Kidney epithelial cell (primary cell): ENCODE measurements around the gene IDS. TPM values are rescaled to one million over a fixed set of nuclear protein-coding genes. Genes with fewer than 3 reads are reported as not detected.

Experiments
- DNase-seq: peaks from one replicate; pipeline ENCODE4 v3.0.0-alpha.2; 2010; ENCODE audit warnings: low read depth
- H3K27me3 ChIP-seq: 2 replicates; pipeline ENCODE4 v1.6.0; 2011; ENCODE audit warnings: low read length; ENCODE audit not compliant: control insufficient read depth, insufficient read depth
- H3K36me3 ChIP-seq: 2 replicates; pipeline ENCODE4 v1.5.1; 2011; ENCODE audit warnings: low read length; ENCODE audit not compliant: control insufficient read depth, insufficient read depth
- H3K4me3 ChIP-seq: 2 replicates; pipeline ENCODE4 v1.5.1; 2011; ENCODE audit warnings: low read depth, mild to moderate bottlenecking, control low read depth, low read length
- total RNA-seq: library from RNA; depleted of rRNA; stranded (reverse); fragments of >200 nt; gene quantifications from 2 replicates; pipeline ENCODE4 v1.2.3, GENCODE V29; 2015
- TF ChIP-seq, protein P1 (sequence below): IDR thresholded peaks from 2 replicates; pipeline ENCODE4 v1.5.1; 2011; ENCODE audit warnings: mild to moderate bottlenecking, moderate library complexity, low read length, control low read depth, inconsistent platforms; ENCODE audit not compliant: insufficient read depth, poor library complexity, severe bottlenecking

Gene IDS
- total RNA-seq, 1 donor from 2014 or later: 50.1 TPM

DNA sequence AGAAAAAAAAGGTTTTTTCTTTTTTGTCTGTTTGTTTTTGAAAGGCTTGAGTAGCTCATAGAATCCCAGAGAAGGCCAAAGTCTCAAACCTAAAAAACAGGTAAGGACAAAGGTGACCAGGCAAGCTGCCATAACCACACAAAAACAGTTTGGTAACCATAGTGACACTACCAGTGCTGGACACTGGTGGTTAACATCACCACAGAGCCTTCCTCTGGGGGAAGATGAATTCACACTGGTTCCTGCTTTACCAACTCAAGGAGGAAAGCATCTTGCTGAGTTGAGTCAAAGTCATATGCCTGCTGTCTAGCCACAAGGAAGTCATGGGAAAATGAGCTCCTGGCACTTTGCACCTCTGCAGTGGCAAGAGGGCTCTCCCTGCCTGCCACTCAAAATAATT, 32.5 kb downstream of the IDS start:
- H3K36me3 ChIP-seq: no peaks in the 10 kb centered on the region
- peak; percentile 42 for DNase-seq
- TF ChIP-seq, protein P1, sequence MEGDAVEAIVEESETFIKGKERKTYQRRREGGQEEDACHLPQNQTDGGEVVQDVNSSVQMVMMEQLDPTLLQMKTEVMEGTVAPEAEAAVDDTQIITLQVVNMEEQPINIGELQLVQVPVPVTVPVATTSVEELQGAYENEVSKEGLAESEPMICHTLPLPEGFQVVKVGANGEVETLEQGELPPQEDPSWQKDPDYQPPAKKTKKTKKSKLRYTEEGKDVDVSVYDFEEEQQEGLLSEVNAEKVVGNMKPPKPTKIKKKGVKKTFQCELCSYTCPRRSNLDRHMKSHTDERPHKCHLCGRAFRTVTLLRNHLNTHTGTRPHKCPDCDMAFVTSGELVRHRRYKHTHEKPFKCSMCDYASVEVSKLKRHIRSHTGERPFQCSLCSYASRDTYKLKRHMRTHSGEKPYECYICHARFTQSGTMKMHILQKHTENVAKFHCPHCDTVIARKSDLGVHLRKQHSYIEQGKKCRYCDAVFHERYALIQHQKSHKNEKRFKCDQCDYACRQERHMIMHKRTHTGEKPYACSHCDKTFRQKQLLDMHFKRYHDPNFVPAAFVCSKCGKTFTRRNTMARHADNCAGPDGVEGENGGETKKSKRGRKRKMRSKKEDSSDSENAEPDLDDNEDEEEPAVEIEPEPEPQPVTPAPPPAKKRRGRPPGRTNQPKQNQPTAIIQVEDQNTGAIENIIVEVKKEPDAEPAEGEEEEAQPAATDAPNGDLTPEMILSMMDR: no peak
- H3K27me3 ChIP-seq: no peaks in the 10 kb centered on the region
- H3K4me3 ChIP-seq: no peak overlapping the region

DNA sequence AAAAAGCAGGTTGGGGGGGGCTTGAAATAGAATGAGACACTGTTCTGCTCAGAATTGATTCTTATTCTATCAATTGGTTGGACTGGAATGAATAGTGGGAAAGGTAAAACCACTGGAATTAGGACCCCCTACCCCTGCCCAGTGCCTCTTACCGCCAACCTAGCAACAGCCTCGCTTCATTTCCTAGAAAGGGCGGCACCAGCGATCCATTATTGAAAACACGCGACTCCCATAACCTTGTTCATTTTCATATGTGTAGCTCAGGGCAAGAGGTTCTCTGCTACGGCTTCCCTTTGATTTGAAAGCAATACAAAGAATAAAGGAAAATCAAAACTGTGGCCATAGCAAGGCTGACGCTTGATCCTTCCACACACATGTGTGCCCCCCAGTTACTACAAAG, 33.7 kb downstream of the IDS start:
- DNase-seq: no peak
- no peak overlapping the region for H3K4me3 ChIP-seq
- no peaks in the 10 kb centered on the region for H3K27me3 ChIP-seq
- TF ChIP-seq, protein P1: no peak
- no peaks in the 10 kb centered on the region for H3K36me3 ChIP-seq

DNA sequence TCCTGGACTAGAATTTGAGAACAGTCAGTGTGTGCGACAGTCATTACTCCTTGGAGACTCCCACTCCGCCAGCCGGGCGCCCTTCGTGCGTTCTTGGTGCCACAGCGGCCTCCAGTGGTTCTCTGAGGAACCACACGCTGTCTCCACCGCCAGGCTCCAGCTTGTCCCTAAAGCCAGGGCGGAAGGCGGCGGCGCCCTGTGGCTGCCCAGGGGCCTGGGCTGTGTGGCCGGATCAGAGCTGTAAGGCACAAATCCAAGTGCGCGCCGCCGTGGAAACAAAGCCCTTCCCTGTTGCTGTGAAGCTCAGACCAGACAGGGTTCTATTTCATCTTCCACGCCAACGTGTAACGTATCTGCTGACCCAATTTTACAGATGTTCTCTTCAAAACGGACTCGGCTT, 34.2 kb downstream of the IDS start:
- no peak for DNase-seq
- H3K27me3 ChIP-seq: no peaks in the 10 kb centered on the region
- no peaks in the 10 kb centered on the region for H3K36me3 ChIP-seq
- H3K4me3 ChIP-seq: peak overlapping the region; percentile 9
- TF ChIP-seq, protein P1: peak; percentile 80

DNA sequence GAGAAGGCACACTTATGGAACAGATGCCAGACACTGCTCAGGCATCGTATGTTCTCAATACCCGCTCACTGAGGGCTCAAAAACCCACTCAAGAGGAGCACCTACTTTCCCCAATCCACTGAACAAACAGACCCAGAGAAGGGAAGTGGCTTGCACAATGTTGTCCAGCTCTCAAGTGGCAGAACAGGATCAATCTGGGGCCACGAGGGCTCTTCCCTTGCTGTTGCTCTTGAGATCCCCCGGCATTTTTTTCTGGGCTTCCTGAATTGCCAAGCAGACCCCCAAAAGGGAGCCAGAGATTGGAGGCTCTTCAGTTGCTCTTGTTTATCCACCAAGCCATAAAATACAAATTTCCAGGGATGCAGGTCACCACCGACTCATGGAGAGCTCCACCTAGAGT, 35.7 kb downstream of the IDS start:
- no peaks in the 10 kb centered on the region for H3K36me3 ChIP-seq
- TF ChIP-seq, protein P1: no peak
- no peak for DNase-seq
- H3K27me3 ChIP-seq: no peaks in the 10 kb centered on the region
- H3K4me3 ChIP-seq: no peak overlapping the region

DNA sequence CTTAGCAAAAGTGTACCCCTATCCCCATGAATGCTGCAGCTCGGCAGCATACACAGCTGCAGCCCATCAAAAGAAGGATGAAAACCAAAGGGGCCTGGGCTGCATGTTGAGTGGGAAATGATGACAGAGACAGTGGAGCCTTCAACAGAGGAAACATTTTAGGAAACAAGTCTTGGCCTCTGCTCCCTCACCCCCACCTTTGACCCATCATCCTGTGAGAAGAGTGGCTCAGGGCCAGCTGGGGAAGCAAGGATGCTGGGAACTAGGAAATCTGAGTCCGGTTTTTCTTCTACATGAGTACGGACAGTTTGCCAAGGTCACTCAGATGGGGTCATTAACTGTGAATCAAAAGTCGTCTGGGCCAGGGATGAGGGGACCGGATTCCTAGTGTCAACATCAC, 37.2 kb downstream of the IDS start:
- H3K27me3 ChIP-seq: no peaks in the 10 kb centered on the region
- H3K36me3 ChIP-seq: no peaks in the 10 kb centered on the region
- no peak overlapping the region for H3K4me3 ChIP-seq
- no peak for DNase-seq
- TF ChIP-seq, protein P1: no peak

DNA sequence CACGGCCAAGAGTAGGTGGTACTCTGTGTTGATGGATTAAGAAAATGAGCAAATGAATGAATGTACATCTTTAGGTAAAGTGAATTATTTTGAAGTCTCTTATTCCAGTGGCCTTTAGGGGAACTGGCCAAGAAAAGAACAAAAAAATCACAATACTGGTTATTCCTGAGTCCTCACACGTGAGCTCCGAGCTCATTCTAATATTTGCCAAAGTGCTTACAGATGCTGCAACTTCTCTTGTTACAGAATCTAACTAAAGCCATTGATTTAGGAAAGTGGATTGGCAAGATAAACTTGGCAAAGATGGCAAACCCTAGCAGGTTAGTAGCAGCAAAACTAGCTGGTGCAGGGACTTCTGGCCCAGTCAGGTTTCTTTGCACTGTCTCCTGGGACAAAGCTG, 37.6 kb downstream of the IDS start:
- no peaks in the 10 kb centered on the region for H3K27me3 ChIP-seq
- no peak overlapping the region for H3K4me3 ChIP-seq
- H3K36me3 ChIP-seq: no peaks in the 10 kb centered on the region
- no peak for DNase-seq
- TF ChIP-seq, protein P1: no peak
